Measurements from ENCODE around the gene BAZ2A.

BAZ2A gene

GRCh38 chr12:56565510-56566101 lies 64.5 kb downstream of the BAZ2A start:
- no peak overlapping the region for H3K4me3 ChIP-seq (ENCODE audit: low read depth, low read length)
- H3K36me3 ChIP-seq = no peaks in the 10 kb centered on the region
- TF ChIP-seq, protein P1, sequence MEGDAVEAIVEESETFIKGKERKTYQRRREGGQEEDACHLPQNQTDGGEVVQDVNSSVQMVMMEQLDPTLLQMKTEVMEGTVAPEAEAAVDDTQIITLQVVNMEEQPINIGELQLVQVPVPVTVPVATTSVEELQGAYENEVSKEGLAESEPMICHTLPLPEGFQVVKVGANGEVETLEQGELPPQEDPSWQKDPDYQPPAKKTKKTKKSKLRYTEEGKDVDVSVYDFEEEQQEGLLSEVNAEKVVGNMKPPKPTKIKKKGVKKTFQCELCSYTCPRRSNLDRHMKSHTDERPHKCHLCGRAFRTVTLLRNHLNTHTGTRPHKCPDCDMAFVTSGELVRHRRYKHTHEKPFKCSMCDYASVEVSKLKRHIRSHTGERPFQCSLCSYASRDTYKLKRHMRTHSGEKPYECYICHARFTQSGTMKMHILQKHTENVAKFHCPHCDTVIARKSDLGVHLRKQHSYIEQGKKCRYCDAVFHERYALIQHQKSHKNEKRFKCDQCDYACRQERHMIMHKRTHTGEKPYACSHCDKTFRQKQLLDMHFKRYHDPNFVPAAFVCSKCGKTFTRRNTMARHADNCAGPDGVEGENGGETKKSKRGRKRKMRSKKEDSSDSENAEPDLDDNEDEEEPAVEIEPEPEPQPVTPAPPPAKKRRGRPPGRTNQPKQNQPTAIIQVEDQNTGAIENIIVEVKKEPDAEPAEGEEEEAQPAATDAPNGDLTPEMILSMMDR (IDR thresholded peaks at IDR 0.05; ENCODE audit: low read depth, low read length) = no peak
- no peaks in the 10 kb centered on the region for H3K27me3 ChIP-seq
- H3K4me1 ChIP-seq = no peaks in the 10 kb centered on the region
- no peak for DNase-seq
- no peaks in the 10 kb centered on the region for H3K9me3 ChIP-seq

DNA sequence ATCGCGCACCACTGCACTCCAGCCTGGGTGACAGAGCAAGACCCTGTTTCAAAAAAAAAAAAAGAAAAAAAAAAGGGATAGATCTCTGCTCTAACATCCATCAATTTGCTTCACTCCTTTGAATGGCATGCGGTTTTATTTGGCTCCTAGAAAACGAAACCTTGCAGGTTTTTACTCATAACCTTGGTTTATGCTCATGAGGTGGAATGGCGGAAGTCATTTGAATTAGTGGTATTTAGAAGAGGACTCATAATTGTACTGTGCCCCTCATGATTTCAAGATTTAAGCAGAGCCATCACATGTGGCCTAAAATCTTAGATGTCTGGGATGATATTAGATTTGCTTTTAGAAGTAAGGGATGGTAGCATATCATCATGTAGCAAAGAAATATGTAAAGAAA lies 79.1 kb downstream of the BAZ2A start:
- DNase-seq = no peak
- H3K4me1 ChIP-seq = no peaks in the 10 kb centered on the region
- TF ChIP-seq, protein P1 (IDR thresholded peaks at IDR 0.05; ENCODE audit: low read depth, low read length) = no peak
- H3K36me3 ChIP-seq = no peaks in the 10 kb centered on the region
- no peaks in the 10 kb centered on the region for H3K27me3 ChIP-seq
- H3K9me3 ChIP-seq = no peaks in the 10 kb centered on the region
- H3K4me3 ChIP-seq (ENCODE audit: low read depth, low read length) = no peak overlapping the region

- no peaks in the 10 kb centered on the region for H3K9me3 ChIP-seq
- TF ChIP-seq, protein P1 (IDR thresholded peaks at IDR 0.05; ENCODE audit: low read depth, low read length) = no peak
- no peak overlapping the region for H3K4me3 ChIP-seq (ENCODE audit: low read depth, low read length)
- H3K27me3 ChIP-seq = no peaks in the 10 kb centered on the region
- DNase-seq = no peak
- H3K4me1 ChIP-seq = no peaks in the 10 kb centered on the region
- no peaks in the 10 kb centered on the region for H3K36me3 ChIP-seq
Observed at GRCh38 chr12:56546680-56547079, 83.4 kb downstream of the BAZ2A start.

Data from BE2C (cell line).